Measurements from ENCODE around the gene RBCK1. TPM values are rescaled to one million over a fixed set of nuclear protein-coding genes. Genes with fewer than 3 reads are reported as not detected.

RBCK1 gene
- total RNA-seq, 1 donor from 2014 or later: 97.6 TPM

GRCh38 chr20:396252-396618 is 11.9 kb upstream of the RBCK1 start:
- no peak for TF ChIP-seq CTCF (IDR thresholded peaks at IDR 0.05; ENCODE audit: partially characterized antibody, unreplicated experiment)
- DNase-seq: no peak
- peaks cover 6% of the 10 kb centered on the region for H3K4me1 Mint-ChIP-seq (ENCODE audit: low read depth, unreplicated experiment)
- H3K9me3 Mint-ChIP-seq (ENCODE audit: unreplicated experiment): no peaks in the 10 kb centered on the region
- no peak overlapping the region for H3K4me3 Mint-ChIP-seq (ENCODE audit: unreplicated experiment)
- H3K27me3 Mint-ChIP-seq (ENCODE audit: unreplicated experiment): peaks cover 2% of the 10 kb centered on the region
- no peak overlapping the region for H3K27ac Mint-ChIP-seq (ENCODE audit: unreplicated experiment)
- H3K36me3 Mint-ChIP-seq (ENCODE audit: unreplicated experiment): no peaks in the 10 kb centered on the region

GRCh38 chr20:396619-397431 is 11.3 kb upstream of the RBCK1 start:
- peaks cover 6% of the 10 kb centered on the region for H3K4me1 Mint-ChIP-seq (ENCODE audit: low read depth, unreplicated experiment)
- H3K36me3 Mint-ChIP-seq (ENCODE audit: unreplicated experiment): no peaks in the 10 kb centered on the region
- no peak for TF ChIP-seq CTCF (IDR thresholded peaks at IDR 0.05; ENCODE audit: partially characterized antibody, unreplicated experiment)
- no peak overlapping the region for H3K27ac Mint-ChIP-seq (ENCODE audit: unreplicated experiment)
- H3K4me3 Mint-ChIP-seq (ENCODE audit: unreplicated experiment): no peak overlapping the region
- H3K9me3 Mint-ChIP-seq (ENCODE audit: unreplicated experiment): no peaks in the 10 kb centered on the region
- peaks cover 2% of the 10 kb centered on the region for H3K27me3 Mint-ChIP-seq (ENCODE audit: unreplicated experiment)
- DNase-seq: no peak

GRCh38 chr20:397432-398237 is 10.5 kb upstream of the RBCK1 start:
- no peak for DNase-seq
- Mint-ChIP-seq H3K27me3 (ENCODE audit: unreplicated experiment) (peaks cover 2% of the 10 kb centered on the region), H3K4me3 (ENCODE audit: unreplicated experiment) (no peak overlapping the region), H3K27ac (ENCODE audit: unreplicated experiment) (no peak overlapping the region), H3K9me3 (ENCODE audit: unreplicated experiment) (no peaks in the 10 kb centered on the region), H3K36me3 (ENCODE audit: unreplicated experiment) (no peaks in the 10 kb centered on the region), H3K4me1 (ENCODE audit: low read depth, unreplicated experiment) (peaks cover 6% of the 10 kb centered on the region)
- no peak for TF ChIP-seq CTCF (IDR thresholded peaks at IDR 0.05; ENCODE audit: partially characterized antibody, unreplicated experiment)

GRCh38 chr20:399182-399707 is 8.9 kb upstream of the RBCK1 start:
- TF ChIP-seq CTCF (IDR thresholded peaks at IDR 0.05; ENCODE audit: partially characterized antibody, unreplicated experiment): no peak
- DNase-seq: no peak

GRCh38 chr20:400128-400453 is 8.0 kb upstream of the RBCK1 start:
- no peaks in the 10 kb centered on the region for H3K36me3 Mint-ChIP-seq (ENCODE audit: unreplicated experiment)
- H3K27me3 Mint-ChIP-seq (ENCODE audit: unreplicated experiment): peaks cover 2% of the 10 kb centered on the region
- no peak overlapping the region for H3K4me3 Mint-ChIP-seq (ENCODE audit: unreplicated experiment)
- no peaks in the 10 kb centered on the region for H3K9me3 Mint-ChIP-seq (ENCODE audit: unreplicated experiment)
- H3K4me1 Mint-ChIP-seq (ENCODE audit: low read depth, unreplicated experiment): peaks cover 6% of the 10 kb centered on the region
- H3K27ac Mint-ChIP-seq (ENCODE audit: unreplicated experiment): no peak overlapping the region
- no peak for TF ChIP-seq CTCF (IDR thresholded peaks at IDR 0.05; ENCODE audit: partially characterized antibody, unreplicated experiment)
- no peak for DNase-seq

More at GRCh38 chr20:399182-399707, 8.9 kb upstream of the RBCK1 start:
- no peaks in the 10 kb centered on the region for H3K9me3 Mint-ChIP-seq (ENCODE audit: unreplicated experiment)
- no peak overlapping the region for H3K27ac Mint-ChIP-seq (ENCODE audit: unreplicated experiment)
- peaks cover 6% of the 10 kb centered on the region for H3K4me1 Mint-ChIP-seq (ENCODE audit: low read depth, unreplicated experiment)
- H3K36me3 Mint-ChIP-seq (ENCODE audit: unreplicated experiment): no peaks in the 10 kb centered on the region
- peaks cover 2% of the 10 kb centered on the region for H3K27me3 Mint-ChIP-seq (ENCODE audit: unreplicated experiment)
- no peak overlapping the region for H3K4me3 Mint-ChIP-seq (ENCODE audit: unreplicated experiment)

Measured in glutamatergic neuron (in vitro differentiated cells).